A549 (cell line): ENCODE results near the gene PARD3B. TPM values are rescaled to one million over a fixed set of nuclear protein-coding genes. Genes with fewer than 3 reads are reported as not detected.

Source experiments
- ATAC-seq, 2 experiments: fragments of 200-7000 bp in 1 of 2; fragments of >200 bp in 1 of 2; cut with Nextera tagmentation in 1 of 2; cut with Tn5 transposase in 1 of 2; 3 replicates each; pipeline versions ENCODE4 v1.8.0 to v1.9.1; 2018 to 2020; ENCODE audit warnings: mild to moderate bottlenecking in 1 of 2, moderate library complexity in 1 of 2
- CTCF ChIA-PET: fragments of 300-600 bp; sonication (Branson Sonifier 250); formaldehyde crosslinking; extraction: SDS; loops from one replicate; lab custom pipeline; 2021; ENCODE audit warnings: antibody characterized with exemption, inconsistent platforms; lab: Yijun Ruan, JAX
- POLR2A ChIA-PET: fragments of 350-600 bp; formaldehyde crosslinking; extraction: SDS; loops from one replicate; lab custom pipeline; 2021; ENCODE audit warnings: antibody characterized with exemption, inconsistent platforms; lab: Yijun Ruan, JAX
- DNase-seq, 2 experiments: peaks; one replicate each; pipeline versions ENCODE4 v3.0.0 to v3.0.0-alpha.2; 2011 to 2016; ENCODE audit warnings: low read depth in 1 of 2, low spot score in 1 of 2
- FAIRE-seq: peaks from 2 replicates; lab custom pipeline; 2011; peaks lifted over from hg19 to GRCh38; lab: Jason Lieb, UNC
- H3K27ac ChIP-seq, 2 experiments: fragments of >200 bp; sonication (Bioruptor Twin); formaldehyde crosslinking; 3 replicates each; pipeline ENCODE4 v1.5.1; 2016 to 2017
- H3K4me1 ChIP-seq: fragments of >200 bp; sonication (Bioruptor Twin); formaldehyde crosslinking; 3 replicates; pipeline ENCODE4 v1.6.1; 2016
- H3K4me2 ChIP-seq: fragments of >200 bp; sonication (Bioruptor Twin); formaldehyde crosslinking; 3 replicates; pipeline ENCODE4 v1.6.1; 2016
- H3K4me3 ChIP-seq: fragments of >200 bp; sonication (Bioruptor Twin); formaldehyde crosslinking; 3 replicates; pipeline ENCODE4 v1.5.1; 2016
- H3K9me3 ChIP-seq: fragments of >200 bp; sonication (Bioruptor Twin); formaldehyde crosslinking; 3 replicates; pipeline ENCODE4 v1.6.1; 2016
- CHD2 ChIP-seq: fragments of 150-350 bp; IDR thresholded peaks from 2 replicates; pipeline ENCODE4 v1.6.1; 2014; ENCODE audit warnings: low read length; ENCODE audit not compliant: partially characterized antibody
- E2F6 ChIP-seq: IDR thresholded peaks from 2 replicates; pipeline ENCODE4 v1.6.1; 2012; ENCODE audit warnings: low read depth, borderline replicate concordance
- ELK1 ChIP-seq: fragments of 150-350 bp; IDR thresholded peaks from 2 replicates; pipeline ENCODE4 v1.6.1; 2014; ENCODE audit warnings: low read depth, mild to moderate bottlenecking, low read length
- FOSB ChIP-seq: fragments of 250-450 bp; sonication (Bioruptor Pico); IDR thresholded peaks from 2 replicates; pipeline ENCODE4 v1.5.0; 2020; ENCODE audit warnings: mild to moderate bottlenecking, moderate library complexity
- FOSL2 ChIP-seq, 2 experiments: fragments of 450-650 bp in 1 of 2; fragments of >200 bp in 1 of 2; sonication (Bioruptor Twin) in 1 of 2; formaldehyde crosslinking; IDR thresholded peaks; 2 replicates each; pipeline versions ENCODE4 v1.5.0 to v1.6.1; 2016 to 2020; ENCODE audit warnings: mild to moderate bottlenecking in 1 of 2, moderate library complexity in 1 of 2
- FOXS1 ChIP-seq: fragments of 250-450 bp; sonication (Bioruptor Pico); IDR thresholded peaks from 2 replicates; pipeline ENCODE4 v1.5.0; 2020; ENCODE audit warnings: mild to moderate bottlenecking, moderate library complexity
- HOXA7 ChIP-seq: fragments of 250-450 bp; sonication (Bioruptor Pico); IDR thresholded peaks from 2 replicates; pipeline ENCODE4 v1.5.0; 2020; ENCODE audit warnings: mild to moderate bottlenecking, moderate library complexity
- HOXB5 ChIP-seq: fragments of 250-450 bp; sonication (Bioruptor Pico); IDR thresholded peaks from 2 replicates; pipeline ENCODE4 v1.5.0; 2020; ENCODE audit warnings: mild to moderate bottlenecking, moderate library complexity
- JUN ChIP-seq, 2 experiments: fragments of >200 bp; sonication (Bioruptor Twin); formaldehyde crosslinking; IDR thresholded peaks; 2 replicates in 1 of 2; 3 replicates in 1 of 2; pipeline ENCODE4 v1.6.1; 2016 to 2017
- JUNB ChIP-seq: fragments of >200 bp; sonication (Bioruptor Twin); formaldehyde crosslinking; IDR thresholded peaks from 2 replicates; pipeline ENCODE4 v1.6.1; 2016
- KDM1A ChIP-seq: fragments of 200-600 bp; sonication (generic); IDR thresholded peaks from 2 replicates; pipeline ENCODE4 v1.6.1; 2016; ENCODE audit warnings: low read depth, mild to moderate bottlenecking
- MAFK ChIP-seq: fragments of 450-650 bp; IDR thresholded peaks from 2 replicates; pipeline ENCODE4 v1.6.1; 2014; ENCODE audit not compliant: partially characterized antibody
- MAZ ChIP-seq: fragments of 150-350 bp; IDR thresholded peaks from 2 replicates; pipeline ENCODE4 v1.6.1; 2014; ENCODE audit warnings: antibody characterized with exemption, low read depth, low read length, borderline replicate concordance
- PHF8 ChIP-seq: fragments of 200-600 bp; sonication (generic); IDR thresholded peaks from 2 replicates; pipeline ENCODE4 v1.6.1; 2016; ENCODE audit warnings: low read depth, mild to moderate bottlenecking, antibody characterized with exemption, moderate library complexity, borderline replicate concordance
- POLR2A ChIP-seq: IDR thresholded peaks from 2 replicates; pipeline ENCODE4 v1.6.1; 2012; ENCODE audit warnings: mild to moderate bottlenecking, low read length
- SMC3 ChIP-seq: fragments of >200 bp; sonication (Bioruptor Twin); formaldehyde crosslinking; IDR thresholded peaks from 3 replicates; pipeline ENCODE4 v1.6.1; 2018; ENCODE audit warnings: inconsistent platforms
- TP53 ChIP-seq: fragments of 250-450 bp; sonication (Bioruptor Pico); IDR thresholded peaks from 2 replicates; pipeline ENCODE4 v1.5.0; 2021; ENCODE audit warnings: mild to moderate bottlenecking, moderate library complexity
- ZFP36 ChIP-seq: fragments of 450-650 bp; IDR thresholded peaks from 2 replicates; pipeline ENCODE4 v1.6.1; 2014; ENCODE audit warnings: borderline replicate concordance; ENCODE audit not compliant: partially characterized antibody
- WGBS: methylation state at CpG from one replicate; pipeline ENCODE4 v1.1.6; 2017; ENCODE audit errors: missing lambda C conversion rate; 5-methylcytosine and 5-hydroxymethylcytosine counted together
- polyA plus RNA-seq, 4 experiments: library from polyadenylated mRNA; depleted of rRNA in 3 of 4; stranded (reverse); fragments of >200 nt; fragmentation: RNase III in 1 of 4; extraction: RNeasy Plus Mini Kit Qiagen cat#74134 plus additional on column Dnase treatment in 1 of 4; gene quantifications; 2 replicates in 3 of 4; 3 replicates in 1 of 4; pipeline ENCODE4 v1.2.3, GENCODE V29; 2011 to 2017

The PARD3B gene
- polyA plus RNA-seq, 2 of the 4 experiments (the other 2 are of a cell fraction), result 1.2 to 2.4 TPM

- TF ChIP-seq E2F6, result no peak
- TF ChIP-seq, all 56 proteins: peak for 0
- WGBS, result 90% methylated on average over 1 of the region's 1 CpG
Measured at GRCh38 chr2:205086662-205087061, 541.4 kb downstream of the PARD3B start.

GRCh38 chr2:205087862-205088261, 542.6 kb downstream of the PARD3B start:
- ATAC-seq (no peak), FAIRE-seq (no peak), DNase-seq (no peak)
- POLR2A ChIA-PET, result no interaction called here
- WGBS, result 65% methylated on average over 4 of the region's 4 CpGs
- H3K4me1 ChIP-seq, result no peaks in the 10 kb centered on the region
- no peaks in the 10 kb centered on the region for H3K9me3 ChIP-seq
- H3K4me3 ChIP-seq, result no peak overlapping the region
- H3K4me2 ChIP-seq, result no peak overlapping the region
- TF ChIP-seq FOSB (no peak), HOXA7 (CRISPR knock-in tag) (no peak), HOXB5 (CRISPR knock-in tag) (no peak), MAFK (no peak), POLR2A (no peak), FOXS1 (CRISPR knock-in tag) (no peak)
- CTCF ChIA-PET, result no interaction called here
- H3K27ac ChIP-seq, result no peak overlapping the region

More at GRCh38 chr2:205086662-205087061, 541.4 kb downstream of the PARD3B start:
- no peak for DNase-seq
- H3K9me3 ChIP-seq, result no peaks in the 10 kb centered on the region
- H3K27ac ChIP-seq, result no peak overlapping the region
- FAIRE-seq, result no peak
- ChIA-PET CTCF (interaction anchor here (0.6 kb wide), 1 partner anchor 32 kb away, joined by 3 read pairs; no protein-coding TSS in a partner anchor), POLR2A (no interaction called here)
- H3K4me2 ChIP-seq, result no peak overlapping the region
- no peak for ATAC-seq
- H3K4me1 ChIP-seq, result no peaks in the 10 kb centered on the region
- H3K4me3 ChIP-seq, result no peak overlapping the region

GRCh38 chr2:205089958-205090357, 544.7 kb downstream of the PARD3B start:
- Histone ChIP-seq H3K9me3 (no peaks in the 10 kb centered on the region), H3K4me2 (no peak overlapping the region), H3K4me3 (no peak overlapping the region), H3K27ac (no peak overlapping the region), H3K4me1 (no peaks in the 10 kb centered on the region)
- ATAC-seq (no peak), FAIRE-seq (no peak), DNase-seq (no peak)
- whole genome bisulfite sequencing, result 56% methylated on average over 2 of the region's 2 CpGs
- POLR2A ChIA-PET, result no interaction called here
- CTCF ChIA-PET, result no interaction called here
- TF ChIP-seq SMC3, result no peak
- no peak for TF ChIP-seq PHF8
- no peak for TF ChIP-seq FOXS1 (CRISPR knock-in tag)

- Histone ChIP-seq H3K9me3 (no peaks in the 10 kb centered on the region), H3K4me3 (no peak overlapping the region), H3K4me1 (no peaks in the 10 kb centered on the region), H3K27ac (no peak overlapping the region), H3K4me2 (no peak overlapping the region)
- DNase-seq (no peak), FAIRE-seq (no peak), ATAC-seq (no peak)
- WGBS, result 66% methylated on average over 3 of the region's 3 CpGs
- ChIA-PET POLR2A (no interaction called here), CTCF (no interaction called here)
- TF ChIP-seq TP53 (CRISPR knock-in tag), result no peak
- TF ChIP-seq JUNB, result no peak
- TF ChIP-seq FOSL2 (IDR thresholded peaks at IDR 0.05), result no peak
- TF ChIP-seq FOSL2 (CRISPR knock-in tag; IDR thresholded peaks at IDR 0.05), result no peak
- no peak for TF ChIP-seq ZFP36
- TF ChIP-seq SMC3, result no peak
- no peak for TF ChIP-seq CHD2
- TF ChIP-seq ELK1, result no peak
- no peak for TF ChIP-seq JUN (IDR thresholded peaks at IDR 0.05)
- no peak for TF ChIP-seq MAZ
- no peak for TF ChIP-seq KDM1A
Measured at GRCh38 chr2:205091411-205091810, 546.1 kb downstream of the PARD3B start.
